IPS DF 4.7 (cell line): ENCODE results near the gene WDR88.
"Not testable (repeated sequence)": the region's sequence is repeated elsewhere in the genome, so short reads cannot be mapped to it uniquely, and the experiment has no call there.

ENCODE experiments used
- DNase-seq: peaks from one replicate; pipeline ENCODE4 v3.0.0-alpha.2; 2013; ENCODE audit warnings: low spot score; ENCODE audit errors: extremely low read depth

The WDR88 gene

GRCh38 chr19:33132021-33132420 lies at the start of gene WDR88:
Gene WDR88 (plus strand): TSS chr19:33132114. CDS start chr19:33132170, 56 bp downstream.
- no peak for DNase-seq

- no peak for DNase-seq
Observed at GRCh38 chr19:33085570-33086128, 46.3 kb upstream of the WDR88 start.

GRCh38 chr19:33086955-33087354 lies 45.0 kb upstream of the WDR88 start:
- DNase-seq: no peak

- DNase-seq: no peak
Observed at GRCh38 chr19:33089010-33089409, 42.9 kb upstream of the WDR88 start.

- no peak for DNase-seq
Observed at GRCh38 chr19:33090179-33090578, 41.7 kb upstream of the WDR88 start.

- DNase-seq: no peak
Observed at GRCh38 chr19:33093420-33094210, 38.3 kb upstream of the WDR88 start.

- no peak for DNase-seq
Observed at GRCh38 chr19:33094436-33095067, 37.4 kb upstream of the WDR88 start.

- no peak for DNase-seq
Observed at GRCh38 chr19:33096005-33096404, 35.9 kb upstream of the WDR88 start.

GRCh38 chr19:33098055-33098534 lies 33.8 kb upstream of the WDR88 start:
- no peak for DNase-seq

GRCh38 chr19:33100894-33101644 lies 30.8 kb upstream of the WDR88 start:
- DNase-seq: no peak

- DNase-seq: no peak
Observed at GRCh38 chr19:33102893-33103292, 29.0 kb upstream of the WDR88 start.

GRCh38 chr19:33108161-33108560 lies 23.8 kb upstream of the WDR88 start:
- no peak for DNase-seq

- no peak for DNase-seq
Observed at GRCh38 chr19:33110137-33110910, 21.6 kb upstream of the WDR88 start.

GRCh38 chr19:33111587-33111986 lies 20.3 kb upstream of the WDR88 start:
- no peak for DNase-seq

- no peak for DNase-seq
Observed at GRCh38 chr19:33114312-33114711, 17.6 kb upstream of the WDR88 start.

GRCh38 chr19:33117501-33117900 lies 14.4 kb upstream of the WDR88 start:
- DNase-seq: no peak

GRCh38 chr19:33118643-33119042 lies 13.3 kb upstream of the WDR88 start:
- DNase-seq: no peak

- DNase-seq: no peak
Observed at GRCh38 chr19:33124207-33125098, 7.5 kb upstream of the WDR88 start.

- no peak for DNase-seq
Observed at GRCh38 chr19:33125929-33126388, 6.0 kb upstream of the WDR88 start.

GRCh38 chr19:33126712-33127111 lies 5.2 kb upstream of the WDR88 start:
- DNase-seq: not testable (repeated sequence)
